Muscle layer of colon (tissue), 2 donors: Measurements from ENCODE around the gene MLST8.

Experiments used
- H3K27ac ChIP-seq: one replicate; pipeline ENCODE4 v1.7.0; 2013; ENCODE audit warnings: low read depth, mild to moderate bottlenecking, low read length, moderate library complexity
- H3K27me3 ChIP-seq, 2 donors: one replicate each; pipeline ENCODE4 v1.7.0; 2013; ENCODE audit warnings: low read length in 2 of 2, mild to moderate bottlenecking in 2 of 2; ENCODE audit not compliant: insufficient read depth in 2 of 2, control insufficient read depth in 1 of 2
- H3K36me3 ChIP-seq: one replicate; pipeline ENCODE4 v1.7.0; 2013; ENCODE audit warnings: mild to moderate bottlenecking, low read length; ENCODE audit not compliant: insufficient read depth
- H3K4me1 ChIP-seq: one replicate; pipeline ENCODE4 v1.7.0; 2013; ENCODE audit warnings: mild to moderate bottlenecking, low read length; ENCODE audit not compliant: insufficient read depth
- H3K4me3 ChIP-seq, 2 donors: one replicate each; pipeline ENCODE4 v1.7.0; 2013; ENCODE audit warnings: low read length in 2 of 2, low read depth in 1 of 2, mild to moderate bottlenecking in 1 of 2, moderate library complexity in 1 of 2
- H3K9ac ChIP-seq: one replicate; pipeline ENCODE4 v1.7.0; 2013; ENCODE audit warnings: low read length
- H3K9me3 ChIP-seq: one replicate; pipeline ENCODE4 v1.7.0; 2013; ENCODE audit warnings: mild to moderate bottlenecking, low read length
- donor health status: abdominal sarcoma.
- donor health status: Adenocarcinoma of cecum.

Gene MLST8

DNA sequence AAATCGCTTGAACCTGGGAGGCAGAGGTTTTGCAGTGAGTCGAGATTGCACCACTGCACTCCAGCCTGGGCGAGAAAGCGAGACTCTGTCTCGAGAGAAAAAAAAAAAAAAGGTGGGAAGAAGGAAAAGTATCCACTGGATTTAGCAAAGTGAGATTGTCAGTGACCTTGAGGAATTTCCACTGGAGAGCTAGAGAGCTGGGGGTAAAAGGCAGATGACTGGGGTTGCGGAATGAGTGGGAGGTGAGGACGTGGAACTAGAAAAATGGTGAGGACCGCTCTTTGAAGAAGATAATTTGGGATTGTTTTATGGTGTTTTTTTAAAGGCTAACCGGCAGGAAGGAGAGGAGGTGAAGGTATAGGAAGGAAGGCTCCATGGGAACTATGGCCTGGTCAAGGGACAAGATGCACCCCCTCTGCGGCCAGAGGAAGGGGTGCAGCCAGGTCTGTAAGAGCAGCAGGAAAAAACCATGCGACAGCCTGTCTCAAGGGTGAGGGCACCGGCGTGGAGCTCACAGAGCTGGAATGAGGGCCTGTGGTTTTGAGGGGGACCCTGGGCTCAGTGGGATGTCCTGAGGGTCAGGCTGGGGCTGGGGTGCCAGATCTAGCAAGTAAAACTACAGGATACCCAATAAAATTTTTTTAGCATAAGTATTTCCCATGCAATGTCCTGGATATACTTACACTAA lies 694 bp upstream of the MLST8 start:
- H3K9me3 ChIP-seq, result no peaks in the 10 kb centered on the region
- peaks cover 19% of the 10 kb centered on the region for H3K36me3 ChIP-seq
- H3K27me3 ChIP-seq, result peaks cover 0 to 2% of the 10 kb centered on the region in 2 donors
- H3K4me1 ChIP-seq, result peaks cover 11% of the 10 kb centered on the region
- H3K4me3 ChIP-seq, result peak overlapping the region; percentile 49 to 76
- H3K9ac ChIP-seq, result peak overlapping the region; percentile 4
- peak overlapping the region; percentile 93 for H3K27ac ChIP-seq

GRCh38 chr16:2205967-2206313 lies 686 bp downstream of the MLST8 start:
- Histone ChIP-seq H3K9ac (peak overlapping the region; percentile 33), H3K9me3 (no peaks in the 10 kb centered on the region), H3K4me1 (peaks cover 11% of the 10 kb centered on the region), H3K4me3 (peak overlapping the region; percentile 76 to 95), H3K27ac (peak overlapping the region; percentile 93), H3K27me3 (no peaks in the 10 kb centered on the region), H3K36me3 (peaks cover 19% of the 10 kb centered on the region)

DNA sequence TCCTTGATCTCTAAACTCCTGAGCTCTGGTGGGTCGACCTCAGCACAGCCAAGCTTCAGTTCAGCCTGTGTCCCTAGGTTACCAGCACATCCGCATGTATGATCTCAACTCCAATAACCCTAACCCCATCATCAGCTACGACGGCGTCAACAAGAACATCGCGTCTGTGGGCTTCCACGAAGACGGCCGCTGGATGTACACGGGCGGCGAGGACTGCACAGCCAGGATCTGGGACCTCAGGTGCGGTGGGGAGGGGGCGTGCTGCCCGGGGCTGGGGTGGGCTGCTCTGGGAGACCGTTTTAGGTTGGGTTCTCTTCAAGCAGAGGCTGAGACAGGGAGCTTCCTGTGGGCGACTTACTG lies 1.1 kb downstream of the MLST8 start:
- H3K4me3 ChIP-seq, result peak overlapping the region; percentile 76 to 95
- H3K36me3 ChIP-seq, result peaks cover 19% of the 10 kb centered on the region
- peak overlapping the region; percentile 33 for H3K9ac ChIP-seq
- H3K27ac ChIP-seq, result no peak overlapping the region
- H3K27me3 ChIP-seq, result no peaks in the 10 kb centered on the region
- H3K9me3 ChIP-seq, result no peaks in the 10 kb centered on the region
- H3K4me1 ChIP-seq, result peaks cover 11% of the 10 kb centered on the region

DNA sequence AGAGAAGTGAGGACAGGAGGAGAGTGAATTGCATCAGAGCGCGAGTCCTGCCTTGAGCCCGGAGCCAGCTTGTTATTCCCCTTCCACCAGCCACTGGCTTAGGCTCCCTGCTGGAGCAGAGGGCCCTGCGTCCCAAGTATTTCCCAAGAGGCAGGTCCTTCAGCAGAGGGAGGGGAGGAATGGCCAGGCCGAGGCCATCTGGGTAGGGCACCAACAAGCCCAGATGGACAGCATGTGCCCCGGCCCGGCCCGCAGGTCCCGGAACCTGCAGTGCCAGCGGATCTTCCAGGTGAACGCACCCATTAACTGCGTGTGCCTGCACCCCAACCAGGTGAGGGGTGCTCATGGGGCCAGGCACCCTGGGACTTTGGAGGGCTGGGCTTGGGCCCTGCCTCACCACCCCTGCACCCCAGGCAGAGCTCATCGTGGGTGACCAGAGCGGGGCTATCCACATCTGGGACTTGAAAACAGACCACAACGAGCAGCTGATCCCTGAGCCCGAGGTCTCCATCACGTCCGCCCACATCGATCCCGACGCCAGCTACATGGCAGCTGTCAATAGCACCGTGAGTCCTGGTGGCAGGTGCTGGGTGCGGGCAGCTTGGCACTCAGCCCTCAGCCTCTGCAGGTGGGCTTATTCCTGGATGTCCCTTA lies 1.7 kb downstream of the MLST8 start:
- peaks cover 11% of the 10 kb centered on the region for H3K4me1 ChIP-seq
- H3K36me3 ChIP-seq, result peaks cover 19% of the 10 kb centered on the region
- H3K27me3 ChIP-seq, result no peaks in the 10 kb centered on the region
- H3K27ac ChIP-seq, result no peak overlapping the region
- no peak overlapping the region for H3K9ac ChIP-seq
- H3K4me3 ChIP-seq, result no peak overlapping the region
- H3K9me3 ChIP-seq, result no peaks in the 10 kb centered on the region

DNA sequence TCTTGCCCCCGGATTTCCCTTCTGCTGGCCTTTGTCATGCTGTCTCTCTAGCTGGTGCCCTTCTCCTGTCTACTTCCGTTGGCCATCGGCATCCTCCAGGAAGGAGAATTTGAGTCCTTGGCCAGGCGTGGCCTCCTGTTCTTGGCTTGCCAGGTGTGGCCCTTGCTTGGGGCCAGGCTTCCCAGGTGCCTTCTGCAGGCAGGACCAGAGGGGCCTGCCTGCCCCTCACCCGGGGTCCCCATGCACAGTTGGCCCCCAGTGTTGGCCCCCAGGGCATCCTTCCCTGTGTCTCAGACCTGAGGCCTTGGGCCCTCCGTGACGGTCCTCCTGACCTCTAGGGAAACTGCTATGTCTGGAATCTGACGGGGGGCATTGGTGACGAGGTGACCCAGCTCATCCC lies 2.6 kb downstream of the MLST8 start:
- H3K4me3 ChIP-seq, result no peak overlapping the region
- H3K27ac ChIP-seq, result no peak overlapping the region
- H3K27me3 ChIP-seq, result no peaks in the 10 kb centered on the region
- H3K9me3 ChIP-seq, result no peaks in the 10 kb centered on the region
- H3K9ac ChIP-seq, result no peak overlapping the region
- peaks cover 14% of the 10 kb centered on the region for H3K4me1 ChIP-seq
- H3K36me3 ChIP-seq, result peaks cover 19% of the 10 kb centered on the region

DNA sequence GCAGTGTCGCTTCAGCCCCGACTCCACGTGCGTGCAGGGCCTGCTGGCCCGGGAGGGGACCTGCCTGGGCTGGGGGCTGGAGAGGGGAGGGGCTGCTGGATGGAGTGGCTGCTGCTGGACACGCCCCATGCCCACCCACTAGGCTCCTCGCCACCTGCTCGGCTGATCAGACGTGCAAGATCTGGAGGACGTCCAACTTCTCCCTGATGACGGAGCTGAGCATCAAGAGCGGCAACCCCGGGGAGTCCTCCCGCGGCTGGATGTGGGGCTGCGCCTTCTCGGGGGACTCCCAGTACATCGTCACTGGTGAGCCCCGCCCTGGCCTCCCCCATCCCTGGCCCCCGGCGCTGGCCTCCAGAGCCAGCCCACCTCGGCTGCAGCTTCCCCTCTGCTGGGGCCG lies 3.1 kb downstream of the MLST8 start:
- peaks cover 18% of the 10 kb centered on the region for H3K4me1 ChIP-seq
- H3K27me3 ChIP-seq, result no peaks in the 10 kb centered on the region
- no peaks in the 10 kb centered on the region for H3K9me3 ChIP-seq
- H3K27ac ChIP-seq, result no peak overlapping the region
- H3K36me3 ChIP-seq, result peaks cover 19% of the 10 kb centered on the region
- no peak overlapping the region for H3K4me3 ChIP-seq
- H3K9ac ChIP-seq, result no peak overlapping the region

DNA sequence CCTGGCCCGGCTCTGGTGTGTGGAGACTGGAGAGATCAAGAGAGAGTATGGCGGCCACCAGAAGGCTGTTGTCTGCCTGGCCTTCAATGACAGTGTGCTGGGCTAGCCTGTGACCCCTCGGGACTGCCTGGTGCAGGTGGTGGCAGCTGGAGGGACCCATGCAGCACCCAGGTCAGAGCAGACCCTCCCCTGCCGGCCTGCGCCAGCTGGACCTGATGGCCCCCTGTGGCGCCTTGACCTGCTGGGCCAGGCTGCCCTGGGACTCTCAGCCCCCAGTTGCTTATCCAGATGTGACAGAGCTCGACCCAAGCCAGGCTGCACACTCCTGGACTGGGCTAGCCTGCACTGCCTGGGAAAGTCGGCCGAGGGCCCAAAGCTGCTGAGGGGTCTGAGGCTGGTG lies 3.5 kb downstream of the MLST8 start:
- Histone ChIP-seq H3K36me3 (peaks cover 19% of the 10 kb centered on the region), H3K4me1 (peaks cover 23% of the 10 kb centered on the region), H3K9ac (no peak overlapping the region), H3K27me3 (no peaks in the 10 kb centered on the region), H3K9me3 (no peaks in the 10 kb centered on the region), H3K27ac (no peak overlapping the region), H3K4me3 (no peak overlapping the region)

GRCh38 chr16:2209258-2210008 lies 4.2 kb downstream of the MLST8 start:
- Histone ChIP-seq H3K36me3 (peaks cover 19% of the 10 kb centered on the region), H3K27me3 (no peaks in the 10 kb centered on the region), H3K9ac (no peak overlapping the region), H3K27ac (no peak overlapping the region), H3K9me3 (no peaks in the 10 kb centered on the region), H3K4me1 (peaks cover 23% of the 10 kb centered on the region), H3K4me3 (no peak overlapping the region)

GRCh38 chr16:2210009-2210332 lies 4.7 kb downstream of the MLST8 start:
- H3K9ac ChIP-seq, result no peak overlapping the region
- H3K36me3 ChIP-seq, result peaks cover 19% of the 10 kb centered on the region
- H3K27me3 ChIP-seq, result no peaks in the 10 kb centered on the region
- H3K9me3 ChIP-seq, result no peaks in the 10 kb centered on the region
- H3K27ac ChIP-seq, result no peak overlapping the region
- no peak overlapping the region for H3K4me3 ChIP-seq
- H3K4me1 ChIP-seq, result peaks cover 18% of the 10 kb centered on the region

DNA sequence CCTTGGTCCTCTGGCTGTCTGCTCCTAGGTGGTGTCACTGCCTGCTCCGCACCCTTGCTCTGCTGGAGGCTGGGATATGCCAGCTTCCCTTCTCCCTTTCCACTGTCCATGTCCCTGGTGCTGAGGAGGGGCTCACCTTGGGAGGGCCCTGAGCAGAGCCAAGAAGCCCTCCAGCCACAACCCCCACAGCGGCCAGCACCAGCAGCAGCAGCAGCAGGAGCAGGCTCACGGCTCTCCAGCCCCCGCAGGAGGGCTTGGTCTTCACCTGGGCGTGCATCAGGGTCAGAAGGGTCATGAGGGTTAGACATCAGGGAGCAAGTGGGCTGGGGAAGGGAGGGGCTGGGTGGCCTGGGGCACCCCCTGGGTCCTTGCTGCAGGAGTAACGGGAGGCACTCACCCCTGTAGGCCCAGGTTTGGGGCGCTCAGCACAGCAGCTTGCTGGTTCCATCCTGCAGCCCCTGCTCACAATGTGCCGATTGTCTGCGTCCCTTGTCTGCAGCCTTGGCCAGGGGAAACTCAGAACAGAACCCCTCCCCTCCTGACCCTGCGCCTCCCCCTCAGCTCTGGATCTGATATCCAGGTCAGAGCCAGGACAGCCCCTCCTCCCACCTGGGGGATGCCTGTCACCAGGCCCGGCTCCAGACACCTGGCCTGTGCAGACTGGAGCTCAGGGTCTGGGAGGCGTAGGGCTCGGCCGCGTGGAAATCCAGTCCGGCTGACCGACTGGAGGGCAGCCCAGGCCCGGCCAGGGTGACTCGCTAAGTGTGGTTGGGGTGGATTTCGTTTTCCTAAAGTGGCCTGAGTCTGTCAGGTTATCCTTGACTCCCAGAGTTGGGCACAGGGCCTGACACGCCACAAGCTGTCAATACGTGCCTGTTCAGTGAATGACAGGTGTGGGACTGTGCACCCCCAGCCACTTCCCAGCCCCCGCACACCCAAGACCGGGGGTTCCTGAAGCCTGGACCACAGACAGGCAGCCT lies 5.4 kb downstream of the MLST8 start, which contains the start of gene BRICD5:
TSS of gene BRICD5 (minus strand) at position 478 of the 980 bp plus-strand sequence. CDS start at position 448, 30 bp downstream.
- H3K9ac ChIP-seq, result no peak within 1 kb of the TSS
- H3K27me3 ChIP-seq, result no peaks in the 10 kb centered on the region
- no peaks in the 10 kb centered on the region for H3K9me3 ChIP-seq
- peaks cover 18% of the 10 kb centered on the region for H3K4me1 ChIP-seq
- H3K27ac ChIP-seq, result no peak within 1 kb of the TSS
- no peak within 1 kb of the TSS for H3K4me3 ChIP-seq
- peaks cover 19% of the 10 kb centered on the region for H3K36me3 ChIP-seq

- no peak overlapping the region for H3K9ac ChIP-seq
- H3K9me3 ChIP-seq, result no peaks in the 10 kb centered on the region
- H3K36me3 ChIP-seq, result peaks cover 19% of the 10 kb centered on the region
- no peak overlapping the region for H3K27ac ChIP-seq
- no peak overlapping the region for H3K4me3 ChIP-seq
- H3K4me1 ChIP-seq, result peaks cover 12% of the 10 kb centered on the region
- H3K27me3 ChIP-seq, result no peaks in the 10 kb centered on the region
These were observed 6.7 kb downstream of the MLST8 start for GRCh38 chr16:2211923-2212347.
